Testis (tissue), 2 donors: ENCODE measurements around the gene MAN1A1.

ENCODE experiments used
- CTCF ChIP-seq, 3 experiments: fragments of 450-650 bp in 2 of 3; fragments of 200-600 bp in 1 of 3; sonication (generic) in 1 of 3; IDR thresholded peaks; one replicate each; pipeline ENCODE4 v1.5.1; 2016 to 2019; ENCODE audit warnings: antibody characterized with exemption in 3 of 3, mild to moderate bottlenecking in 2 of 3, moderate library complexity in 1 of 3
- POLR2A ChIP-seq: fragments of 450-650 bp; IDR thresholded peaks from one replicate; pipeline ENCODE4 v1.6.1; 2017; ENCODE audit warnings: antibody characterized with exemption, mild to moderate bottlenecking, moderate library complexity

GRCh38 chr6:119193707-119194106 is 155.9 kb downstream of the MAN1A1 start:
- TF ChIP-seq CTCF (IDR thresholded peaks at IDR 0.05) (no peak), POLR2A (no peak)
